ENCODE results near the gene HOXC13. TPM values are rescaled to one million over a fixed set of nuclear protein-coding genes. Genes with fewer than 3 reads are reported as not detected.

Gene HOXC13
- total and polyA plus RNA-seq, 2 of the 13 experiments (the other 11 are each of a cell fraction or from before 2014, with no cell fraction given), result 0.07 TPM; not detected in 1

GRCh38 chr12:53994264-53995001 lies 55.8 kb downstream of the HOXC13 start (continued):
- peak; percentile 31; the same call in 1 of the 2 replicates for TF ChIP-seq MEIS1 (CRISPR knock-in tag; IDR thresholded peaks at IDR 0.05; ENCODE audit: borderline replicate concordance)
- no peak for TF ChIP-seq ZNF484 (CRISPR knock-in tag; IDR thresholded peaks at IDR 0.05; ENCODE audit: borderline replicate concordance, low read depth)
- 0 out of 2 replicates have a peak, but pooled peaks have one; percentile 36 for TF ChIP-seq KDM2A (CRISPR knock-in tag; IDR thresholded peaks at IDR 0.05; ENCODE audit: borderline replicate concordance, low read depth)
- TF ChIP-seq ARID4A (CRISPR knock-in tag; IDR thresholded peaks at IDR 0.05; ENCODE audit: borderline replicate concordance), result peak; percentile 36; the same call in 1 of the 2 replicates
- peak; percentile 28; the same call in 1 of the 2 replicates for TF ChIP-seq IKZF5 (CRISPR knock-in tag; IDR thresholded peaks at IDR 0.05)
- TF ChIP-seq ISL2 (CRISPR knock-in tag; IDR thresholded peaks at IDR 0.05), result 0 out of 2 replicates have a peak, but pooled peaks have one; percentile 36
- no peak for TF ChIP-seq ATF3 (CRISPR knock-in tag; IDR thresholded peaks at IDR 0.05)
- TF ChIP-seq CEBPB (IDR thresholded peaks at IDR 0.05; ENCODE audit: borderline replicate concordance, low read depth, low read length), result no peak
- TF ChIP-seq ZBTB33 (CRISPR knock-in tag; IDR thresholded peaks at IDR 0.05), result peak; percentile 23; the same call in 1 of the 2 replicates
- TF ChIP-seq UBTF (CRISPR knock-in tag; IDR thresholded peaks at IDR 0.05), result peak; percentile 64
- TF ChIP-seq MED1 (CRISPR knock-in tag; IDR thresholded peaks at IDR 0.05), result peak; percentile 39; the same call in 1 of the 2 replicates
- peak; percentile 70; the same call in 1 of the 2 replicates for TF ChIP-seq MYC (CRISPR knock-in tag; IDR thresholded peaks at IDR 0.05; ENCODE audit: borderline replicate concordance)
- TF ChIP-seq RNF2 (conservative IDR thresholded peaks at IDR 0.05; ENCODE audit: low read depth), result peak; percentile 56; the same call in 1 of the 2 replicates
- TF ChIP-seq FOXA3 (CRISPR knock-in tag; IDR thresholded peaks at IDR 0.05), result 0 out of 2 replicates have a peak, but pooled peaks have one; percentile 13
- peak; percentile 11 for TF ChIP-seq HNRNPK (IDR thresholded peaks at IDR 0.05; ENCODE audit: low read depth, low read length, poor library complexity, severe bottlenecking)
- TF ChIP-seq ZNF263 (CRISPR knock-in tag; IDR thresholded peaks at IDR 0.05), result peak; percentile 38; the same call in 1 of the 2 replicates
- no peak for TF ChIP-seq SNAPC5 (CRISPR knock-in tag; IDR thresholded peaks at IDR 0.05; ENCODE audit: borderline replicate concordance)

Data from HepG2 (cell line).